ENCODE measurements around the gene ENOSF1.
A peak's percentile ranks its signal among the peaks of the same experiment; 100 is the strongest.

Gene ENOSF1

DNA sequence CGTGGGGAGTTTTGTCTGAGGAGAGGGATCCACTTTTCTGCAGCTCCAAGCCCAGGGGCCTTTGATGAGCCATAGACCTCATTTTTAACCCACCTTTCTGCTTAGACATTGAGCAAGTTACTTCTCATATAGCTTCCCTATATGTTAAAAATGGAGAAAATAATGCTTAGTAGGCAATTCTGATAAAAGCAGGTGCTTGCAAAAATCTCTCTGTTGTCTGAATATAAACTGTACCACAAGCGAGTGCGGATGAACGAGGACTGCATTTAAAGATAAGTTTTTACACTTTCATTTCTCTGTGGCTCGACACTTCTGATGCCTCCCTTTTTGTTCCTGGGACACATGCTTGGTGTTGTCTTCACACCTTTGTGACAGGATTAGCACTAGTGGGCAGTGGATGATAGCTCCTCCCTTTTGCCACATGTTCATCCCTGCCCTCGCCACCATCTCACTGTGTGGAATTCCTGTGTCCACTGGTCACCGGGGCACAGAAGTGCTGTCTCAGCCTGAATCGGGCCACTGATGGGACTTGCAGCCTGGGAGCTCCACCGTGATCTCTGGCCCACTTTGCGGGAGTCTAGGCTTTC, 53.4 kb downstream of the ENOSF1 start:
- peak overlapping the region; percentile 95 for H3K4me2 ChIP-seq (ENCODE audit: low read depth, low read length, poor library complexity, severe bottlenecking)
- no peaks in the 10 kb centered on the region for H3K9me2 ChIP-seq (replicated peaks; ENCODE audit: low read depth, low read length)
- H3K9ac ChIP-seq (ENCODE audit: low read depth, low read length, poor library complexity, severe bottlenecking), result peak overlapping the region; percentile 100
- no peaks in the 10 kb centered on the region for H3F3A ChIP-seq (ENCODE audit: low read depth)
- H3K27me3 ChIP-seq (ENCODE audit: insufficient read depth, low read length, poor library complexity, severe bottlenecking), result peaks cover 6% of the 10 kb centered on the region
- no peaks in the 10 kb centered on the region for H3K9me3 ChIP-seq (ENCODE audit: insufficient read depth, low read depth, low read length)
- H3K36me3 ChIP-seq (ENCODE audit: insufficient read depth, low read length), result peaks cover 36% of the 10 kb centered on the region
- H4K20me1 ChIP-seq (ENCODE audit: insufficient read depth, low read length, poor library complexity, severe bottlenecking), result peaks cover 22% of the 10 kb centered on the region
- peak overlapping the region; percentile 97 for H3K4me3 ChIP-seq (ENCODE audit: low read length, poor library complexity, severe bottlenecking)
- H3K4me1 ChIP-seq (ENCODE audit: insufficient read depth, low read length, poor library complexity, severe bottlenecking), result peaks cover 42% of the 10 kb centered on the region
- peak overlapping the region; percentile 69 for H2AFZ ChIP-seq (ENCODE audit: low read length)
- TF ChIP-seq, protein P1, sequence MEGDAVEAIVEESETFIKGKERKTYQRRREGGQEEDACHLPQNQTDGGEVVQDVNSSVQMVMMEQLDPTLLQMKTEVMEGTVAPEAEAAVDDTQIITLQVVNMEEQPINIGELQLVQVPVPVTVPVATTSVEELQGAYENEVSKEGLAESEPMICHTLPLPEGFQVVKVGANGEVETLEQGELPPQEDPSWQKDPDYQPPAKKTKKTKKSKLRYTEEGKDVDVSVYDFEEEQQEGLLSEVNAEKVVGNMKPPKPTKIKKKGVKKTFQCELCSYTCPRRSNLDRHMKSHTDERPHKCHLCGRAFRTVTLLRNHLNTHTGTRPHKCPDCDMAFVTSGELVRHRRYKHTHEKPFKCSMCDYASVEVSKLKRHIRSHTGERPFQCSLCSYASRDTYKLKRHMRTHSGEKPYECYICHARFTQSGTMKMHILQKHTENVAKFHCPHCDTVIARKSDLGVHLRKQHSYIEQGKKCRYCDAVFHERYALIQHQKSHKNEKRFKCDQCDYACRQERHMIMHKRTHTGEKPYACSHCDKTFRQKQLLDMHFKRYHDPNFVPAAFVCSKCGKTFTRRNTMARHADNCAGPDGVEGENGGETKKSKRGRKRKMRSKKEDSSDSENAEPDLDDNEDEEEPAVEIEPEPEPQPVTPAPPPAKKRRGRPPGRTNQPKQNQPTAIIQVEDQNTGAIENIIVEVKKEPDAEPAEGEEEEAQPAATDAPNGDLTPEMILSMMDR (conservative IDR thresholded peaks at IDR 0.05; ENCODE audit: low read length), result no peak
- TF ChIP-seq EZH2phosphoT487 (IDR thresholded peaks at IDR 0.05; ENCODE audit: borderline replicate concordance), result no peak
- peaks cover 77% of the 10 kb centered on the region for H3K79me2 ChIP-seq (ENCODE audit: insufficient read depth, low read length)

DNA sequence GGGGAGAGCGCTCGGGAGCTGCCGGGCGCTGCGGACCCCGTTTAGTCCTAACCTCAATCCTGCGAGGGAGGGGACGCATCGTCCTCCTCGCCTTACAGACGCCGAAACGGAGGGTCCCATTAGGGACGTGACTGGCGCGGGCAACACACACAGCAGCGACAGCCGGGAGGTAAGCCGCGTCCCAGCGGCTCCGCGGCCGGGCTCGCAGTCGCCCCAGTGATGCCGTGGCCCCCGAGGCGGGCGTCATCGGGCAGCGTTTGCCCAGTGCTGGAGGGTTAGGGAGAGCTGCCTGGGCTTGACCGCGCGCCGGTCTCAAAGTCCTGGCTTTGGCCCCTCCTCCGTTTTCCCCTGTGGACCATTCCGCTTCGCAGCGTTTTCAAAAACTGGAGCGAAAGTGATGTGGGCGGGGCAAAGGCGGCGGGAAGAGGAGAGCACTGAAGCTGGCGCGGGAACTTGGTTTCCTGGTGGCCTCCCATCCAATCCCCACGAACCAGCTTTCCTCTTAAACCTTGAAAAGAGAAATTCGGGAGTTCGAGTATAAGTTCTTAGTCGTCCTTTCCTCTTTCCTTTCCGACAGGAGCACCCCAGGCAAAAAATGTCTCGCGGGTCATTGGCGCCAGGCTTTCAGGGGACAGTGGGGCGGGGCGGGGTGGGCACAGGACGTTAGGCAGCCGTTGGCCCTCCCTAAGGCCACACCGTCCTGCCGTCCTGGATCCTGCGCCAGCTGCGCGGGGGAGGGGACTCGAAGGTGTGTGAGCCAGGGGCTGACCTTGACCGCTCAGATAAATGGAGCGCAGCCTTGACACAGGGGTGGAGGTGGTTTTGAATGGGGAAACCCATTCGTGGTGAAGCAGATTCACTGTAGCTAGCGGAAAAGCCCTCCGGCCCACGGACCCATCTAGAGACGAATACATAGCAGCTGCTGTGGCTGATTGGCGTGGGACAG, 54.2 kb downstream of the ENOSF1 start:
- Histone ChIP-seq H3K9me2 (replicated peaks; ENCODE audit: low read depth, low read length) (no peaks in the 10 kb centered on the region), H3K9me3 (ENCODE audit: insufficient read depth, low read depth, low read length) (no peaks in the 10 kb centered on the region), H3K4me3 (ENCODE audit: low read length, poor library complexity, severe bottlenecking) (peak overlapping the region; percentile 97), H3K9ac (ENCODE audit: low read depth, low read length, poor library complexity, severe bottlenecking) (peak overlapping the region; percentile 100), H3K4me1 (ENCODE audit: insufficient read depth, low read length, poor library complexity, severe bottlenecking) (peaks cover 48% of the 10 kb centered on the region), H4K20me1 (ENCODE audit: insufficient read depth, low read length, poor library complexity, severe bottlenecking) (peaks cover 22% of the 10 kb centered on the region), H2AFZ (ENCODE audit: low read length) (peak overlapping the region; percentile 69), H3K27me3 (ENCODE audit: insufficient read depth, low read length, poor library complexity, severe bottlenecking) (peaks cover 6% of the 10 kb centered on the region), H3K4me2 (ENCODE audit: low read depth, low read length, poor library complexity, severe bottlenecking) (peak overlapping the region; percentile 95), H3K79me2 (ENCODE audit: insufficient read depth, low read length) (peaks cover 75% of the 10 kb centered on the region), H3F3A (ENCODE audit: low read depth) (no peaks in the 10 kb centered on the region), H3K36me3 (ENCODE audit: insufficient read depth, low read length) (peaks cover 36% of the 10 kb centered on the region)
- no peak for TF ChIP-seq EZH2phosphoT487 (IDR thresholded peaks at IDR 0.05; ENCODE audit: borderline replicate concordance)
- TF ChIP-seq, protein P1 (conservative IDR thresholded peaks at IDR 0.05; ENCODE audit: low read length), result no peak

DNA sequence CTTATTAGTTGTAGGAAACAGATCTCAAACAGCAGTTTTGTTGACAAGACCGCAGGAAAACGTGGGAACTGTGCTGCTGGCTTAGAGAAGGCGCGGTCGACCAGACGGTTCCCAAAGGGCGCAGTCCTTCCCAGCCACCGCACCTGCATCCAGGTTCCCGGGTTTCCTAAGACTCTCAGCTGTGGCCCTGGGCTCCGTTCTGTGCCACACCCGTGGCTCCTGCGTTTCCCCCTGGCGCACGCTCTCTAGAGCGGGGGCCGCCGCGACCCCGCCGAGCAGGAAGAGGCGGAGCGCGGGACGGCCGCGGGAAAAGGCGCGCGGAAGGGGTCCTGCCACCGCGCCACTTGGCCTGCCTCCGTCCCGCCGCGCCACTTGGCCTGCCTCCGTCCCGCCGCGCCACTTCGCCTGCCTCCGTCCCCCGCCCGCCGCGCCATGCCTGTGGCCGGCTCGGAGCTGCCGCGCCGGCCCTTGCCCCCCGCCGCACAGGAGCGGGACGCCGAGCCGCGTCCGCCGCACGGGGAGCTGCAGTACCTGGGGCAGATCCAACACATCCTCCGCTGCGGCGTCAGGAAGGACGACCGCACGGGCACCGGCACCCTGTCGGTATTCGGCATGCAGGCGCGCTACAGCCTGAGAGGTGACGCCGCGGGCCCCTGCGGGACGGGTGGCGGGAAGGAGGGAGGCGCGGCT, 55.0 kb downstream of the ENOSF1 start, which contains the start of gene TYMS:
TYMS (plus strand) TSS at position 343 of the 690 bp plus-strand sequence; CDS start at position 433, 90 bp downstream.
- peaks cover 75% of the 10 kb centered on the region for H3K79me2 ChIP-seq (ENCODE audit: insufficient read depth, low read length)
- H2AFZ ChIP-seq (ENCODE audit: low read length), result peak within 1 kb of the TSS; percentile 69
- H3K4me1 ChIP-seq (ENCODE audit: insufficient read depth, low read length, poor library complexity, severe bottlenecking), result peaks cover 49% of the 10 kb centered on the region
- H3K9me2 ChIP-seq (replicated peaks; ENCODE audit: low read depth, low read length), result no peaks in the 10 kb centered on the region
- H3F3A ChIP-seq (ENCODE audit: low read depth), result no peaks in the 10 kb centered on the region
- peak within 1 kb of the TSS; percentile 97 for H3K4me3 ChIP-seq (ENCODE audit: low read length, poor library complexity, severe bottlenecking)
- peaks cover 22% of the 10 kb centered on the region for H4K20me1 ChIP-seq (ENCODE audit: insufficient read depth, low read length, poor library complexity, severe bottlenecking)
- H3K9ac ChIP-seq (ENCODE audit: low read depth, low read length, poor library complexity, severe bottlenecking), result peak within 1 kb of the TSS; percentile 100
- peaks cover 6% of the 10 kb centered on the region for H3K27me3 ChIP-seq (ENCODE audit: insufficient read depth, low read length, poor library complexity, severe bottlenecking)
- H3K36me3 ChIP-seq (ENCODE audit: insufficient read depth, low read length), result peaks cover 36% of the 10 kb centered on the region
- peak within 1 kb of the TSS; percentile 95 for H3K4me2 ChIP-seq (ENCODE audit: low read depth, low read length, poor library complexity, severe bottlenecking)
- no peaks in the 10 kb centered on the region for H3K9me3 ChIP-seq (ENCODE audit: insufficient read depth, low read depth, low read length)
- TF ChIP-seq, protein P1 (conservative IDR thresholded peaks at IDR 0.05; ENCODE audit: low read length), result no peak
- TF ChIP-seq EZH2phosphoT487 (IDR thresholded peaks at IDR 0.05; ENCODE audit: borderline replicate concordance), result no peak
